ENCODE data around the gene NEMP2. TPM values are rescaled to one million over a fixed set of nuclear protein-coding genes. Genes with fewer than 3 reads are reported as not detected.

Gene NEMP2
- total RNA-seq, 4 donors from 2014 or later = 2.6 to 10.5 (median 5.3) TPM

Small RNAs within 50 kb of the gene (small RNA-seq; reads per million reads assigned to genes)
- gene RN7SKP179 = not detected

Other genes starting within 250 kb of the NEMP2 start
- gene HIBCH, start 214.9 kb downstream of the NEMP2 start, total RNA-seq = 10 to 100 TPM; 11.6 to 22.1 (median 20.1) TPM
- gene INPP1, start 191.1 kb downstream of the NEMP2 start, total RNA-seq = 10 to 100 TPM; 11.6 to 30.4 (median 17.4) TPM
- 100 to 1,000 TPM in 1 of 4 donors, 10 to 100 TPM in 3; 43.1 to 123 (median 60.5) TPM for gene MFSD6, start 126.4 kb downstream of the NEMP2 start, total RNA-seq
- 10 to 100 TPM; 50.7 to 83.5 (median 58.5) TPM for gene NAB1, start 114.4 kb upstream of the NEMP2 start, total RNA-seq